ENCODE measurements around the gene F5. TPM values are rescaled to one million over a fixed set of nuclear protein-coding genes. Genes with fewer than 3 reads are reported as not detected.
A peak's percentile ranks its signal among the peaks of the same experiment; 100 is the strongest.

F5 gene
- total and polyA plus RNA-seq, 10 of the 15 experiments (the other 5 are each of a cell fraction or from before 2014, with no cell fraction given), result under 0.01 to 3.8 (median 0.40) TPM

- CTCF ChIA-PET, result no interaction called here
- BruUV-seq (replicated peaks), result no TSS peak
- H2AFZ ChIP-seq (ENCODE audit: control insufficient read depth, low read depth, low read length), result peak overlapping the region; percentile 98
- in situ Hi-C loops (cut with MboI) (no loop called here), intact Hi-C loops (cut with micrococcal nuclease; ENCODE audit: unreplicated experiment) (loop anchor here (1.0 to 5.0 kb wide), 4 partner anchors 42 to 312 kb away; a partner anchor contains a TSS)
- peak overlapping the region; percentile 68 for H3K27ac ChIP-seq (ENCODE audit: control insufficient read depth, insufficient read depth)
- DNase-seq (ENCODE audit: low read depth, low spot score) (no peak), ATAC-seq (peak; percentile 67), FAIRE-seq (no peak)
- POLR2A ChIA-PET, result interaction anchor here (0.9 kb wide), 1 partner anchor 114 kb away, joined by 3 read pairs; no protein-coding TSS in a partner anchor
- WGBS (ENCODE audit: insufficient coverage, insufficient replicate concordance, low lambda C conversion rate, missing lambda C conversion rate), result 15% methylated on average over 15 of the region's 15 CpGs
- RAD21 ChIA-PET (ENCODE audit: unreplicated experiment), result interaction anchor here (1.0 kb wide), 1 partner anchor 61 kb away, joined by 4 read pairs; no protein-coding TSS in a partner anchor
- H3K4me1 ChIP-seq (ENCODE audit: control insufficient read depth, insufficient read depth, low read length), result peaks cover 8% of the 10 kb centered on the region
- peak overlapping the region; percentile 80 for H3K9ac ChIP-seq (ENCODE audit: control insufficient read depth, insufficient read depth, low read length)
- no peaks in the 10 kb centered on the region for H3K27me3 ChIP-seq (replicated peaks in 1 of 2; ENCODE audit: control insufficient read depth in 2 of 2, insufficient read depth in 2 of 2, low read length in 1 of 2)
- H3K79me2 ChIP-seq (ENCODE audit: control insufficient read depth, insufficient read depth, low read length), result peaks cover 11% of the 10 kb centered on the region
- no peaks in the 10 kb centered on the region for H3K9me3 ChIP-seq (replicated peaks; ENCODE audit: control insufficient read depth, insufficient read depth, low read length)
- SMC1A ChIA-PET (ENCODE audit: uncharacterized antibody, unreplicated experiment), result no interaction called here
- no peaks in the 10 kb centered on the region for H3K36me3 ChIP-seq (ENCODE audit: control insufficient read depth in 2 of 2, insufficient read depth in 2 of 2, low read length in 1 of 2)
- H3K4me3 ChIP-seq, result peak overlapping the region; percentile 88
- H3K4me2 ChIP-seq (ENCODE audit: control insufficient read depth, insufficient read depth), result peak overlapping the region; percentile 100
- H4K20me1 ChIP-seq (ENCODE audit: control insufficient read depth, insufficient read depth), result no peaks in the 10 kb centered on the region
- no peak for TF ChIP-seq SIN3A (IDR thresholded peaks at IDR 0.05; ENCODE audit: low read depth, low read length)
- peak; percentile 52 for TF ChIP-seq ZNF687 (IDR thresholded peaks at IDR 0.05)
- TF ChIP-seq CHD4 (IDR thresholded peaks at IDR 0.05), result no peak
- TF ChIP-seq RFX5 (IDR thresholded peaks at IDR 0.05; ENCODE audit: low read depth, low read length), result no peak
- TF ChIP-seq ASH2L (IDR thresholded peaks at IDR 0.05; ENCODE audit: borderline replicate concordance, low read depth), result no peak
- TF ChIP-seq BHLHE40 (IDR thresholded peaks at IDR 0.05; ENCODE audit: borderline replicate concordance in 1 of 2, low read depth in 2 of 2, low read length in 1 of 2), result peak; percentile 39 to 42; a peak in 2 of 4 replicates
- TF ChIP-seq BMI1 (IDR thresholded peaks at IDR 0.05; ENCODE audit: borderline replicate concordance), result no peak
- no peak for TF ChIP-seq CUX1 (IDR thresholded peaks at IDR 0.05; ENCODE audit: insufficient replicate concordance, low read depth, low read length)
- TF ChIP-seq USF1 (IDR thresholded peaks at IDR 0.05; ENCODE audit: borderline replicate concordance, extremely low read length, insufficient read depth, low read depth, low read length), result no peak
- no peak for TF ChIP-seq NR2F1 (conservative IDR thresholded peaks at IDR 0.05)
- no peak for TF ChIP-seq BACH1 (IDR thresholded peaks at IDR 0.05; ENCODE audit: borderline replicate concordance)
- 0 out of 2 replicates have a peak, but pooled peaks have one; percentile 6 for TF ChIP-seq NBN (IDR thresholded peaks at IDR 0.05)
- no peak for TF ChIP-seq KLF5 (IDR thresholded peaks at IDR 0.05; ENCODE audit: partially characterized antibody)
These were observed 101.4 kb downstream of the F5 start for GRCh38 chr1:169484683-169485430.

All from GM12878 (cell line).